ENCODE data around the gene ZNF718.
"Not testable (repeated sequence)": the region's sequence is repeated elsewhere in the genome, so short reads cannot be mapped to it uniquely, and the experiment has no call there.

Gene ZNF718

GRCh38 chr4:124275-125081, at the start of gene ZNF718:
Gene ZNF718, plus strand, starts transcription at chr4:124501. Its CDS starts 170 bp downstream, at chr4:124671.
- peak; percentile 87 to 90 for DNase-seq

- no peak for DNase-seq
These were observed 38.4 kb upstream of the ZNF718 start for GRCh38 chr4:85951-86350.

- not testable (repeated sequence) for DNase-seq
These were observed 37.6 kb upstream of the ZNF718 start for GRCh38 chr4:86559-87324.

GRCh38 chr4:98386-98785, 25.9 kb upstream of the ZNF718 start:
- no peak for DNase-seq

GRCh38 chr4:99863-100262, 24.4 kb upstream of the ZNF718 start:
- DNase-seq, result no peak

- DNase-seq, result no peak
These were observed 17.2 kb upstream of the ZNF718 start for GRCh38 chr4:107083-107443.

- no peak for DNase-seq
These were observed 16.6 kb upstream of the ZNF718 start for GRCh38 chr4:107444-108429.

- DNase-seq, result no peak
These were observed 11.5 kb upstream of the ZNF718 start for GRCh38 chr4:112771-113170.

GRCh38 chr4:113732-114131, 10.6 kb upstream of the ZNF718 start:
- no peak for DNase-seq

GRCh38 chr4:114149-114548, 10.2 kb upstream of the ZNF718 start:
- DNase-seq, result no peak

- no peak for DNase-seq
These were observed 7.8 kb upstream of the ZNF718 start for GRCh38 chr4:116499-116898.

- no peak for DNase-seq
These were observed 3.7 kb upstream of the ZNF718 start for GRCh38 chr4:120616-121015.

- no peak for DNase-seq
These were observed 2.8 kb upstream of the ZNF718 start for GRCh38 chr4:121408-122084.

- not testable (repeated sequence) for DNase-seq
These were observed 403 bp upstream of the ZNF718 start for GRCh38 chr4:123922-124274.

- DNase-seq, result peak in 1 of 2 donors; percentile 34
These were observed 930 bp downstream of the ZNF718 start for GRCh38 chr4:125091-125771.

- DNase-seq, result peak in 1 of 2 donors; percentile 17
These were observed 1.5 kb downstream of the ZNF718 start for GRCh38 chr4:125833-126232.

- no peak for DNase-seq
These were observed 8.2 kb downstream of the ZNF718 start for GRCh38 chr4:132483-132882.

GRCh38 chr4:138935-139334, 14.6 kb downstream of the ZNF718 start:
- no peak for DNase-seq

GRCh38 chr4:139691-140090, 15.4 kb downstream of the ZNF718 start:
- DNase-seq, result no peak

- no peak for DNase-seq
These were observed 22.3 kb downstream of the ZNF718 start for GRCh38 chr4:146621-147020.

- DNase-seq, result no peak
These were observed 22.9 kb downstream of the ZNF718 start for GRCh38 chr4:147233-147632.

All from stimulated activated CD4-positive, alpha-beta T cell treated with anti-CD3 and anti-CD28 coated beads, Interleukin-2, amount 100 ng/mL, for 24 hours (primary cell).